IMR-90 (cell line): Measurements from ENCODE around the gene CEP63. TPM values are rescaled to one million over a fixed set of nuclear protein-coding genes. Genes with fewer than 3 reads are reported as not detected.

Experiments used
- ATAC-seq: fragments of 200-7000 bp; cut with Tn5 transposase; 2 replicates; pipeline ENCODE4 v1.9.1; 2020; ENCODE audit warnings: low read depth, mild to moderate bottlenecking, moderate library complexity
- BruUV-seq: library from RNA; stranded (reverse); fragments of 400-500 nt; replicated peaks from 2 replicates; lab custom pipeline; 2021; lab: Mats Ljungman, UMichigan
- CTCF ChIA-PET: fragments of 300-600 bp; formaldehyde crosslinking; extraction: SDS; loops from one replicate; lab custom pipeline; 2021; ENCODE audit warnings: antibody characterized with exemption; lab: Yijun Ruan, JAX
- POLR2A ChIA-PET: fragments of 300-600 bp; sonication (Branson Sonifier 250); formaldehyde crosslinking; loops from one replicate; lab custom pipeline; 2022; ENCODE audit warnings: antibody characterized with exemption; ENCODE audit not compliant: unreplicated experiment; lab: Charles Lee
- DNase-seq: peaks from one replicate; pipeline ENCODE4 v3.0.0; 2013
- H2AFZ ChIP-seq: replicated peaks from 2 replicates; pipeline ENCODE3; 2013; ENCODE audit warnings: low read length, mild to moderate bottlenecking; ENCODE audit not compliant: poor library complexity
- H2AK5ac ChIP-seq: 2 replicates; pipeline ENCODE4 v1.6.1; 2013; ENCODE audit warnings: low read depth, low read length, inconsistent platforms
- H2AK9ac ChIP-seq: replicated peaks from 2 replicates; pipeline ENCODE3; 2013; ENCODE audit warnings: mild to moderate bottlenecking, low read depth, low read length, moderate library complexity; ENCODE audit not compliant: poor library complexity
- H2BK120ac ChIP-seq: 2 replicates; pipeline ENCODE4 v1.6.1; 2013; ENCODE audit warnings: low read depth, low read length, inconsistent platforms
- H2BK15ac ChIP-seq: 3 replicates; pipeline ENCODE4 v1.6.1; 2013; ENCODE audit warnings: low read depth, low read length, inconsistent platforms
- H2BK20ac ChIP-seq: 2 replicates; pipeline ENCODE4 v1.6.1; 2013; ENCODE audit warnings: low read depth, mild to moderate bottlenecking, inconsistent platforms, low read length, moderate library complexity
- H2BK5ac ChIP-seq: 2 replicates; pipeline ENCODE4 v1.6.1; 2013; ENCODE audit warnings: mild to moderate bottlenecking, low read depth, low read length, inconsistent platforms; ENCODE audit not compliant: poor library complexity, severe bottlenecking
- H3K14ac ChIP-seq: replicated peaks from 2 replicates; pipeline ENCODE4 v1.6.1; 2013; ENCODE audit warnings: low read depth, low read length, inconsistent platforms
- H3K18ac ChIP-seq: 2 replicates; pipeline ENCODE4 v1.6.1; 2013; ENCODE audit warnings: low read depth, low read length, control low read depth
- H3K23ac ChIP-seq: 2 replicates; pipeline ENCODE4 v1.6.1; 2013; ENCODE audit warnings: low read depth, low read length, inconsistent platforms
- H3K27ac ChIP-seq: 2 replicates; pipeline ENCODE4 v1.5.1; 2013; ENCODE audit warnings: mild to moderate bottlenecking, control low read depth, low read length; ENCODE audit not compliant: insufficient read depth
- H3K27me3 ChIP-seq: 2 replicates; pipeline ENCODE4 v1.6.1; 2013; ENCODE audit warnings: low read length; ENCODE audit not compliant: control insufficient read depth, insufficient read depth
- H3K36me3 ChIP-seq: 2 replicates; pipeline ENCODE4 v1.6.1; 2013; ENCODE audit warnings: low read length, mixed read lengths; ENCODE audit not compliant: control insufficient read depth, insufficient read depth
- H3K4ac ChIP-seq: 2 replicates; pipeline ENCODE4 v1.6.1; 2013; ENCODE audit warnings: low read depth, low read length, inconsistent platforms
- H3K4me1 ChIP-seq: 2 replicates; pipeline ENCODE4 v1.6.1; 2013; ENCODE audit warnings: low read length, mixed read lengths; ENCODE audit not compliant: control insufficient read depth, insufficient read depth
- H3K4me2 ChIP-seq: 2 replicates; pipeline ENCODE4 v1.6.1; 2013; ENCODE audit warnings: low read depth, mild to moderate bottlenecking, control low read depth, low read length, moderate library complexity
- H3K4me3 ChIP-seq: 2 replicates; pipeline ENCODE4 v1.5.1; 2013; ENCODE audit warnings: low read depth, mild to moderate bottlenecking, control low read depth, low read length, moderate library complexity; ENCODE audit not compliant: insufficient read depth
- H3K56ac ChIP-seq: 2 replicates; pipeline ENCODE4 v1.6.1; 2013; ENCODE audit warnings: low read length, inconsistent platforms; ENCODE audit not compliant: insufficient read depth; ENCODE audit errors: extremely low read depth
- H3K79me1 ChIP-seq, 2 experiments: 2 replicates each; pipeline ENCODE4 v1.6.1; 2013; ENCODE audit warnings: low read length in 2 of 2, inconsistent platforms in 1 of 2, low read depth in 1 of 2
- H3K9ac ChIP-seq: 2 replicates; pipeline ENCODE4 v1.6.1; 2013; ENCODE audit warnings: low read depth, low read length, control low read depth
- H3K9me1 ChIP-seq: 2 replicates; pipeline ENCODE4 v1.6.1; 2013; ENCODE audit warnings: low read length, inconsistent platforms; ENCODE audit not compliant: insufficient read depth
- H3K9me3 ChIP-seq: 2 replicates; pipeline ENCODE4 v1.6.1; 2013; ENCODE audit warnings: low read length; ENCODE audit not compliant: control insufficient read depth, insufficient read depth
- H4K20me1 ChIP-seq: 2 replicates; pipeline ENCODE4 v1.6.1; 2013; ENCODE audit warnings: low read length, inconsistent platforms; ENCODE audit not compliant: insufficient read depth
- H4K5ac ChIP-seq: 2 replicates; pipeline ENCODE4 v1.6.1; 2013; ENCODE audit warnings: mild to moderate bottlenecking, low read depth, low read length, control low read depth
- H4K8ac ChIP-seq, 2 experiments: 2 replicates each; pipeline ENCODE4 v1.6.1; 2013; ENCODE audit warnings: low read depth in 2 of 2, low read length in 2 of 2, control low read depth in 1 of 2, inconsistent platforms in 1 of 2
- H4K91ac ChIP-seq: 2 replicates; pipeline ENCODE4 v1.6.1; 2013; ENCODE audit warnings: low read depth, low read length, inconsistent platforms; ENCODE audit not compliant: insufficient read depth
- BHLHE40 ChIP-seq: fragments of 150-350 bp; IDR thresholded peaks from 2 replicates; pipeline ENCODE4 v1.6.1; 2016; ENCODE audit warnings: mild to moderate bottlenecking, low read depth, low read length
- FOS ChIP-seq: fragments of 150-350 bp; IDR thresholded peaks from 2 replicates; pipeline ENCODE4 v1.6.1; 2016; ENCODE audit warnings: low read depth, low read length
- MAFK ChIP-seq: IDR thresholded peaks from 2 replicates; pipeline ENCODE4 v1.6.1; 2012; ENCODE audit warnings: low read depth, low read length, improper control_type of control experiment
- POLR2A ChIP-seq: IDR thresholded peaks from 2 replicates; pipeline ENCODE4 v1.6.1; 2012; ENCODE audit warnings: mild to moderate bottlenecking, low read depth, low read length
- RAD21 ChIP-seq: IDR thresholded peaks from 2 replicates; pipeline ENCODE4 v1.6.1; 2012; ENCODE audit warnings: low read length, improper control_type of control experiment
- RCOR1 ChIP-seq: IDR thresholded peaks from 2 replicates; pipeline ENCODE4 v1.6.1; 2012; ENCODE audit warnings: mild to moderate bottlenecking, low read length, improper control_type of control experiment; ENCODE audit not compliant: insufficient replicate concordance
- SMC3 ChIP-seq: fragments of 150-350 bp; IDR thresholded peaks from 2 replicates; pipeline ENCODE4 v1.6.1; 2016; ENCODE audit warnings: low read depth, mild to moderate bottlenecking, antibody characterized with exemption, low read length, moderate library complexity
- WGBS, 2 experiments: methylation state at CpG; one replicate each; pipeline versions ENCODE4 v1.1.5 to v1.1.7; 2013; ENCODE audit warnings: missing lambda C conversion rate in 2 of 2; ENCODE audit not compliant: insufficient read length in 1 of 2; ENCODE audit errors: extremely low coverage in 2 of 2; 5-methylcytosine and 5-hydroxymethylcytosine counted together
- dilution Hi-C: fragments of 300-500 bp; cut with HindIII; formaldehyde crosslinking; loops from one replicate; pipeline ENCODE4 v1.14.3; 2018; ENCODE audit warnings: low sequenced_read_pairs; ENCODE audit not compliant: unreplicated experiment
- in situ Hi-C: fragments of 300-500 bp; cut with MboI; formaldehyde crosslinking; loops from 3 replicates; pipeline ENCODE4 v1.14.3; 2019; ENCODE audit warnings: low sequenced_read_pairs, inconsistent platforms, mixed read lengths
- intact Hi-C: fragments of 100-400 bp; cut with micrococcal nuclease; formaldehyde crosslinking; loops from 2 replicates; pipeline ENCODE4 v1.10.0; 2022
- polyA plus RNA-seq, 3 experiments: library from polyadenylated mRNA; depleted of rRNA; stranded (reverse); fragments of >200 nt; gene quantifications; 2 replicates each; pipeline ENCODE4 v1.2.3, GENCODE V29; 2012; ENCODE audit warnings: low replicate concordance in 1 of 3
- total RNA-seq: library from RNA; depleted of rRNA; stranded (reverse); fragments of >200 nt; gene quantifications from 2 replicates; pipeline ENCODE4 v1.2.3, GENCODE V29; 2012
- TF ChIP-seq, protein P1 (sequence below): fragments of 150-350 bp; IDR thresholded peaks from 2 replicates; pipeline ENCODE4 v1.6.1; 2017; ENCODE audit warnings: mild to moderate bottlenecking, antibody characterized with exemption, low read length, low read depth
- TF ChIP-seq, protein P2 (sequence below): conservative IDR thresholded peaks from 2 replicates; pipeline ENCODE4 v1.5.1; 2012; ENCODE audit warnings: mild to moderate bottlenecking, low read depth, low read length, improper control_type of control experiment
- TF ChIP-seq, protein P3 (sequence below): fragments of 150-350 bp; IDR thresholded peaks from 2 replicates; pipeline ENCODE4 v1.6.1; 2016; ENCODE audit warnings: low read depth, mild to moderate bottlenecking, low read length, moderate library complexity, borderline replicate concordance

The CEP63 gene
- total and polyA plus RNA-seq, 2 of the 4 experiments (the other 2 are of a cell fraction) = 6.5 to 9.1 TPM

DNA sequence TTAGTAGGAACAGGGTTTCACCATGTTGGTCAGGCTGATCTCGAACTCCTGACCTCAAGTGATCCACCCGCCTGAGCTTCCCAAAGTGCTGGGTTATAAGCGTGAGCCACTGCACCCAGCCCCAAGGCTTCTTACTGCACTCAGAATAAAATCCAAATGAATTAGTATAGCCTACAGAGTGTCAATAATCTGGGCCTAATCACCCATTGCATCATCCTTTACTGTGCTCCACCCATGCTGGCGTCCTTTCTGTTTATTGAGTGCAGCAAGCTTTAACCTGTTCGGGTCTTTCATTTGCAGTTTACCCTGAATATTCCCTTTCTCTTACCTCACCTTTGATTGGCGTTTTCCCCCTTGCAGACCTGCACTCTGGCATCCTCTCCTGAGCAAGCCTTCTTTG is 77.7 kb downstream of the CEP63 start:
- dilution Hi-C loops = no loop called here
- ChIA-PET CTCF (no interaction called here), POLR2A (no interaction called here)
- H3K9ac ChIP-seq = no peak overlapping the region
- no peak overlapping the region for H2BK15ac ChIP-seq
- H4K91ac ChIP-seq = no peak overlapping the region
- no peak overlapping the region for H4K5ac ChIP-seq
- no peak overlapping the region for H3K14ac ChIP-seq
- no peaks in the 10 kb centered on the region for H3K9me3 ChIP-seq
- H2AFZ ChIP-seq = no peak overlapping the region
- no peak overlapping the region for H3K18ac ChIP-seq
- no peak overlapping the region for H2BK120ac ChIP-seq
- H3K9me1 ChIP-seq = peaks cover 7% of the 10 kb centered on the region; the same call in 1 of the 2 replicates
- no peak overlapping the region for H2BK20ac ChIP-seq
- DNase-seq (no peak), ATAC-seq (no peak)
- no TSS peak for BruUV-seq
- H3K27me3 ChIP-seq = no peaks in the 10 kb centered on the region
- H4K20me1 ChIP-seq = no peaks in the 10 kb centered on the region
- intact Hi-C loops = no loop called here
- TF ChIP-seq RCOR1 (no peak), POLR2A (no peak), SMC3 (no peak), MAFK (no peak), BHLHE40 (no peak), RAD21 (no peak), FOS (no peak)
- TF ChIP-seq, protein P1, sequence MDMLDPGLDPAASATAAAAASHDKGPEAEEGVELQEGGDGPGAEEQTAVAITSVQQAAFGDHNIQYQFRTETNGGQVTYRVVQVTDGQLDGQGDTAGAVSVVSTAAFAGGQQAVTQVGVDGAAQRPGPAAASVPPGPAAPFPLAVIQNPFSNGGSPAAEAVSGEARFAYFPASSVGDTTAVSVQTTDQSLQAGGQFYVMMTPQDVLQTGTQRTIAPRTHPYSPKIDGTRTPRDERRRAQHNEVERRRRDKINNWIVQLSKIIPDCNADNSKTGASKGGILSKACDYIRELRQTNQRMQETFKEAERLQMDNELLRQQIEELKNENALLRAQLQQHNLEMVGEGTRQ = no peak
- TF ChIP-seq, protein P2, sequence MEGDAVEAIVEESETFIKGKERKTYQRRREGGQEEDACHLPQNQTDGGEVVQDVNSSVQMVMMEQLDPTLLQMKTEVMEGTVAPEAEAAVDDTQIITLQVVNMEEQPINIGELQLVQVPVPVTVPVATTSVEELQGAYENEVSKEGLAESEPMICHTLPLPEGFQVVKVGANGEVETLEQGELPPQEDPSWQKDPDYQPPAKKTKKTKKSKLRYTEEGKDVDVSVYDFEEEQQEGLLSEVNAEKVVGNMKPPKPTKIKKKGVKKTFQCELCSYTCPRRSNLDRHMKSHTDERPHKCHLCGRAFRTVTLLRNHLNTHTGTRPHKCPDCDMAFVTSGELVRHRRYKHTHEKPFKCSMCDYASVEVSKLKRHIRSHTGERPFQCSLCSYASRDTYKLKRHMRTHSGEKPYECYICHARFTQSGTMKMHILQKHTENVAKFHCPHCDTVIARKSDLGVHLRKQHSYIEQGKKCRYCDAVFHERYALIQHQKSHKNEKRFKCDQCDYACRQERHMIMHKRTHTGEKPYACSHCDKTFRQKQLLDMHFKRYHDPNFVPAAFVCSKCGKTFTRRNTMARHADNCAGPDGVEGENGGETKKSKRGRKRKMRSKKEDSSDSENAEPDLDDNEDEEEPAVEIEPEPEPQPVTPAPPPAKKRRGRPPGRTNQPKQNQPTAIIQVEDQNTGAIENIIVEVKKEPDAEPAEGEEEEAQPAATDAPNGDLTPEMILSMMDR = no peak
- TF ChIP-seq, protein P3, sequence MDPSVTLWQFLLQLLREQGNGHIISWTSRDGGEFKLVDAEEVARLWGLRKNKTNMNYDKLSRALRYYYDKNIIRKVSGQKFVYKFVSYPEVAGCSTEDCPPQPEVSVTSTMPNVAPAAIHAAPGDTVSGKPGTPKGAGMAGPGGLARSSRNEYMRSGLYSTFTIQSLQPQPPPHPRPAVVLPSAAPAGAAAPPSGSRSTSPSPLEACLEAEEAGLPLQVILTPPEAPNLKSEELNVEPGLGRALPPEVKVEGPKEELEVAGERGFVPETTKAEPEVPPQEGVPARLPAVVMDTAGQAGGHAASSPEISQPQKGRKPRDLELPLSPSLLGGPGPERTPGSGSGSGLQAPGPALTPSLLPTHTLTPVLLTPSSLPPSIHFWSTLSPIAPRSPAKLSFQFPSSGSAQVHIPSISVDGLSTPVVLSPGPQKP = no peak
- peaks cover 12% of the 10 kb centered on the region for H3K36me3 ChIP-seq
- H2AK9ac ChIP-seq = no peak overlapping the region
- no peak overlapping the region for H3K4me2 ChIP-seq
- H3K4ac ChIP-seq = no peak overlapping the region
- no peak overlapping the region for H3K56ac ChIP-seq
- H3K23ac ChIP-seq = no peak overlapping the region
- no peak overlapping the region for H2BK5ac ChIP-seq
- no peaks in the 10 kb centered on the region; the same call in 1 of the 2 replicates for H3K4me1 ChIP-seq
- in situ Hi-C loops = no loop called here
- no peak overlapping the region for H3K27ac ChIP-seq
- no peak overlapping the region for H2AK5ac ChIP-seq
- no peaks in the 10 kb centered on the region for H3K79me1 ChIP-seq
- H3K4me3 ChIP-seq = no peak overlapping the region
- no peak overlapping the region for H4K8ac ChIP-seq
- WGBS, 2 experiments = 100% methylated on average over 2 of the region's 6 CpGs; no CpG with 5 or more reads in 1 of the 2 experiments
